ENCODE results near the gene ZNF417. TPM values are rescaled to one million over a fixed set of nuclear protein-coding genes. Genes with fewer than 3 reads are reported as not detected.

The ZNF417 gene
- total RNA-seq = 8.5 and 11.1 TPM in 2 replicates

GRCh38 chr19:57916168-57916995, at the start of gene ZNF417:
TSS of gene ZNF417 (minus strand) at chr19:57916592. CDS start at chr19:57916411, 181 bp downstream.

GRCh38 chr19:57947419-57948134, 31.2 kb upstream of the ZNF417 start, which contains the start of gene ZNF256:
TSS of gene ZNF256 (minus strand) at chr19:57947706. CDS start at chr19:57947474, 232 bp downstream.

GRCh38 chr19:57934820-57935665, 18.7 kb upstream of the ZNF417 start, which contains the start of gene ZNF418:
TSS of gene ZNF418 (minus strand) at chr19:57935402. CDS start at chr19:57933822, 1,580 bp downstream.

GRCh38 chr19:57888560-57889231, 27.7 kb downstream of the ZNF417 start, which contains the start of gene ZNF814:
TSS of gene ZNF814 (minus strand) at chr19:57889037. CDS start at chr19:57888802, 235 bp downstream.

Other genes with a start within 250 kb of the ZNF417 start
- not detected in 2 replicates for gene ZSCAN4, start 247.7 kb downstream of the ZNF417 start, total RNA-seq
- 6.6 and 7.8 TPM in 2 replicates for gene ZNF551, start 234.6 kb downstream of the ZNF417 start, total RNA-seq
- gene ZNF154, start 207.4 kb downstream of the ZNF417 start, total RNA-seq = 0.37 and 0.59 TPM in 2 replicates
- 2.9 and 4.7 TPM in 2 replicates for gene ZNF671, start 189.0 kb downstream of the ZNF417 start, total RNA-seq
- gene ZNF776, start 169.8 kb downstream of the ZNF417 start, total RNA-seq = 8.5 and 9.8 TPM in 2 replicates
- 9.6 and 12.3 TPM in 2 replicates for gene ZNF586, start 146.9 kb downstream of the ZNF417 start, total RNA-seq
- gene ZNF552, start 101.7 kb downstream of the ZNF417 start, total RNA-seq = 4.1 and 4.8 TPM in 2 replicates
- gene ZNF587B, start 86.3 kb downstream of the ZNF417 start, total RNA-seq = 18.0 and 32.5 TPM in 2 replicates
- 15.4 and 19.9 TPM in 2 replicates for gene ZNF587, start 66.7 kb downstream of the ZNF417 start, total RNA-seq
- 5.5 and 9.8 TPM in 2 replicates for gene ZNF814, start 27.6 kb downstream of the ZNF417 start, total RNA-seq
- 1.2 and 1.8 TPM in 2 replicates for gene ZNF418, start 18.8 kb upstream of the ZNF417 start, total RNA-seq
- 2.7 and 4.0 TPM in 2 replicates for gene ZNF256, start 31.1 kb upstream of the ZNF417 start, total RNA-seq
- 0.20 and 0.37 TPM in 2 replicates for gene C19orf18, start 57.9 kb upstream of the ZNF417 start, total RNA-seq
- gene ZNF606, start 86.2 kb upstream of the ZNF417 start, total RNA-seq = 8.8 and 10.7 TPM in 2 replicates
- not detected in 2 replicates for gene ZSCAN1, start 117.4 kb upstream of the ZNF417 start, total RNA-seq
- 0.78 and 2.2 TPM in 2 replicates for gene ZNF135, start 142.7 kb upstream of the ZNF417 start, total RNA-seq
- gene ZSCAN18, start 181.6 kb upstream of the ZNF417 start, total RNA-seq = 10.2 and 25.7 TPM in 2 replicates
- 6.2 and 8.0 TPM in 2 replicates for gene ZNF329, start 234.2 kb upstream of the ZNF417 start, total RNA-seq

Data from subcutaneous preadipocyte (primary cell).